ENCODE results near the gene AQP6. TPM values are rescaled to one million over a fixed set of nuclear protein-coding genes. Genes with fewer than 3 reads are reported as not detected.

The AQP6 gene
- total and polyA plus RNA-seq, 8 donors, result 0.18 to 0.58 (median 0.45) TPM; not detected in 5

GRCh38 chr12:50026691-50027090 lies 53.9 kb downstream of the AQP6 start:
- DNase-seq, result no peak
- H3K9me3 ChIP-seq, result no peaks in the 10 kb centered on the region
- TF ChIP-seq POLR2AphosphoS5 (IDR thresholded peaks at IDR 0.05) (no peak), EP300 (IDR thresholded peaks at IDR 0.05) (no peak), POLR2A (IDR thresholded peaks at IDR 0.05) (no peak), CTCF (IDR thresholded peaks at IDR 0.05) (no peak)
- H3K4me1 ChIP-seq, result peaks cover 0 to 25% (median 14%) of the 10 kb centered on the region in 4 donors
- H3K36me3 ChIP-seq, result no peaks in the 10 kb centered on the region
- WGBS, 5 donors, result 73 to 91% (median 80%) methylated on average over 3 of the region's 3 CpGs
- no peak overlapping the region for H3K27ac ChIP-seq
- no peak overlapping the region for H3K4me3 ChIP-seq
- peaks cover 0 to 4% (median 0%) of the 10 kb centered on the region in 3 donors for H3K27me3 ChIP-seq
- intact Hi-C loops (cut with DNase I; ENCODE audit: low total_unique reads), result no loop called here

Other genes with a start within 250 kb of the AQP6 start
- 100 to 1,000 TPM in 4 of 5 donors, 10 to 100 TPM in 1; 94.5 to 606 (median 420) TPM for gene TMBIM6, start 231.4 kb upstream of the AQP6 start, total RNA-seq
- 100 to 1,000 TPM in 2 of 3 donors, 10 to 100 TPM in 1; 79.6 to 207 (median 160) TPM for gene TMBIM6, start 231.4 kb upstream of the AQP6 start, polyA plus RNA-seq
- 10 to 100 TPM in 2 of 5 donors, 1 to 10 TPM in 3; 4.9 to 16.5 (median 8.3) TPM for gene NCKAP5L, start 144.5 kb upstream of the AQP6 start, total RNA-seq
- gene NCKAP5L, start 144.5 kb upstream of the AQP6 start, polyA plus RNA-seq, result 1 to 10 TPM; 3.5 to 9.7 (median 4.1) TPM
- 10 to 100 TPM in 1 of 5 donors, 1 to 10 TPM in 2, under 1 TPM in 1, not detected in 1; 0.58 to 14.7 (median 3.6) TPM for gene BCDIN3D, start 129.8 kb upstream of the AQP6 start, total RNA-seq
- gene BCDIN3D, start 129.8 kb upstream of the AQP6 start, polyA plus RNA-seq, result 1 to 10 TPM; 1.8 to 2.7 (median 2.6) TPM
- 10 to 100 TPM in 2 of 5 donors, 1 to 10 TPM in 3; 1.2 to 44.6 (median 2.2) TPM for gene FAIM2, start 69.0 kb upstream of the AQP6 start, total RNA-seq
- gene FAIM2, start 69.0 kb upstream of the AQP6 start, polyA plus RNA-seq, result 1 to 10 TPM; 1.1 to 1.8 (median 1.6) TPM
- gene AQP2, start 22.2 kb upstream of the AQP6 start, total RNA-seq, result under 1 TPM in 1 of 5 donors, not detected in 4; 0.92 TPM
- not detected for gene AQP2, start 22.2 kb upstream of the AQP6 start, polyA plus RNA-seq
- gene AQP5, start 11.1 kb upstream of the AQP6 start, total RNA-seq, result 10 to 100 TPM in 1 of 5 donors, 1 to 10 TPM in 2, not detected in 2; 4.9 to 12.5 (median 6.6) TPM
- 10 to 100 TPM in 2 of 3 donors, 1 to 10 TPM in 1; 2.9 to 54.3 (median 10.6) TPM for gene AQP5, start 11.1 kb upstream of the AQP6 start, polyA plus RNA-seq
- gene RACGAP1, start 52.5 kb downstream of the AQP6 start, total RNA-seq, result 10 to 100 TPM in 4 of 5 donors, 1 to 10 TPM in 1; 9.3 to 36.7 (median 12.9) TPM
- gene RACGAP1, start 52.5 kb downstream of the AQP6 start, polyA plus RNA-seq, result 10 to 100 TPM in 2 of 3 donors, 1 to 10 TPM in 1; 7.9 to 13.4 (median 11.2) TPM
- 1 to 10 TPM in 2 of 5 donors, under 1 TPM in 2, not detected in 1; 0.45 to 3.5 (median 1.3) TPM for gene ASIC1, start 84.6 kb downstream of the AQP6 start, total RNA-seq
- gene ASIC1, start 84.6 kb downstream of the AQP6 start, polyA plus RNA-seq, result 1 to 10 TPM in 2 of 3 donors, under 1 TPM in 1; 0.92 to 2.6 (median 1.2) TPM
- gene SMARCD1, start 112.4 kb downstream of the AQP6 start, total RNA-seq, result 10 to 100 TPM in 4 of 5 donors, 1 to 10 TPM in 1; 2.9 to 75.9 (median 23.8) TPM
- 10 to 100 TPM; 10.1 to 17.3 (median 14.9) TPM for gene SMARCD1, start 112.4 kb downstream of the AQP6 start, polyA plus RNA-seq
- 1 to 10 TPM in 4 of 5 donors, under 1 TPM in 1; 0.58 to 9.5 (median 5.9) TPM for gene GPD1, start 131.1 kb downstream of the AQP6 start, total RNA-seq
- gene GPD1, start 131.1 kb downstream of the AQP6 start, polyA plus RNA-seq, result 1 to 10 TPM in 2 of 3 donors, under 1 TPM in 1; 0.65 to 1.6 (median 1.4) TPM
- 10 to 100 TPM in 4 of 5 donors, 1 to 10 TPM in 1; 9.8 to 96.3 (median 31.8) TPM for gene COX14, start 139.3 kb downstream of the AQP6 start, total RNA-seq
- gene COX14, start 139.3 kb downstream of the AQP6 start, polyA plus RNA-seq, result 100 to 1,000 TPM in 2 of 3 donors, 10 to 100 TPM in 1; 93.8 to 153 (median 148) TPM
- 100 to 1,000 TPM in 1 of 5 donors, 10 to 100 TPM in 2, 1 to 10 TPM in 2; 3.2 to 114 (median 24.1) TPM for gene CERS5, start 194.4 kb downstream of the AQP6 start, total RNA-seq
- 10 to 100 TPM; 20.7 to 52.6 (median 23.8) TPM for gene CERS5, start 194.4 kb downstream of the AQP6 start, polyA plus RNA-seq

All from stomach (tissue), 9 donors.